Sigmoid colon (tissue), 7 donors: ENCODE measurements around the gene GPR25. TPM values are rescaled to one million over a fixed set of nuclear protein-coding genes. Genes with fewer than 3 reads are reported as not detected.

Experiments
- DNase-seq: peaks from one replicate; pipeline ENCODE4 v3.0.0-alpha.2; 2019
- H3K27ac ChIP-seq, 4 donors: fragments of 200-600 bp; sonication (generic); one replicate each; pipeline ENCODE4 v1.5.1; 2016 to 2019; ENCODE audit warnings: mild to moderate bottlenecking in 1 of 4
- H3K27me3 ChIP-seq, 3 donors: fragments of 200-600 bp; sonication (generic); one replicate each; pipeline ENCODE4 v1.5.1; 2019; ENCODE audit warnings: mild to moderate bottlenecking in 1 of 3
- H3K36me3 ChIP-seq, 4 donors: fragments of 200-600 bp; sonication (generic); one replicate each; pipeline ENCODE4 v1.5.1; 2016 to 2019
- H3K4me1 ChIP-seq, 4 donors: fragments of 200-600 bp; sonication (generic); one replicate each; pipeline ENCODE4 v1.5.1; 2017 to 2019
- H3K4me3 ChIP-seq, 4 donors: fragments of 200-600 bp; sonication (generic); one replicate each; pipeline ENCODE4 v1.5.1; 2017 to 2019; ENCODE audit warnings: mild to moderate bottlenecking in 2 of 4, moderate library complexity in 1 of 4
- H3K9me3 ChIP-seq, 4 donors: fragments of 200-600 bp in 3 of 4; sonication (generic) in 3 of 4; one replicate each; pipeline versions ENCODE4 v1.5.1 to v1.6.1; 2013 to 2019
- EP300 ChIP-seq, 4 donors: sonication (generic); formaldehyde crosslinking; IDR thresholded peaks; one replicate each; pipeline ENCODE4 v1.6.1; 2017; ENCODE audit warnings: antibody characterized with exemption in 4 of 4
- POLR2A ChIP-seq, 2 donors: fragments of 450-650 bp; IDR thresholded peaks; one replicate each; pipeline ENCODE4 v1.6.1; 2016; ENCODE audit warnings: antibody characterized with exemption in 2 of 2, mild to moderate bottlenecking in 2 of 2, moderate library complexity in 2 of 2
- POLR2AphosphoS5 ChIP-seq, 4 donors: sonication (generic); formaldehyde crosslinking; IDR thresholded peaks; one replicate each; pipeline ENCODE4 v1.6.1; 2017; ENCODE audit warnings: antibody characterized with exemption in 4 of 4
- WGBS, 2 donors: extraction: QIAGEN DNeasy Blood & Tissue Kit; methylation state at CpG; one replicate each; pipeline ENCODE4 v1.1.7; 2013; 5-methylcytosine and 5-hydroxymethylcytosine counted together
- intact Hi-C: fragments of 100-400 bp; cut with DNase I; formaldehyde crosslinking; loops from one replicate; pipeline ENCODE4 v1.15.1; 2023
- polyA plus RNA-seq, 3 donors: library from polyadenylated mRNA; stranded (reverse); fragments of 200-250 nt; gene quantifications; one replicate each; pipeline ENCODE4 v1.2.3, GENCODE V29; 2013
- total RNA-seq, 4 donors: library from RNA; depleted of rRNA; stranded (reverse); fragments of >200 nt; gene quantifications; one replicate each; pipeline ENCODE4 v1.1.0, GENCODE V29; 2016
- TF ChIP-seq, protein P1 (sequence below), 4 experiments: fragments of 450-650 bp in 3 of 4; fragments of 200-600 bp in 1 of 4; IDR thresholded peaks; one replicate each; pipeline ENCODE4 v1.5.1; 2016 to 2019; ENCODE audit warnings: antibody characterized with exemption in 4 of 4, mild to moderate bottlenecking in 3 of 4, moderate library complexity in 2 of 4
- donor health status: healthy with polysubstance abuse.
- donor health status: Bipolar disorder and iron deficiency.
- donor health status: healthy.

The GPR25 gene
- total and polyA plus RNA-seq, 7 donors: 1.0 TPM; not detected in 6

DNA sequence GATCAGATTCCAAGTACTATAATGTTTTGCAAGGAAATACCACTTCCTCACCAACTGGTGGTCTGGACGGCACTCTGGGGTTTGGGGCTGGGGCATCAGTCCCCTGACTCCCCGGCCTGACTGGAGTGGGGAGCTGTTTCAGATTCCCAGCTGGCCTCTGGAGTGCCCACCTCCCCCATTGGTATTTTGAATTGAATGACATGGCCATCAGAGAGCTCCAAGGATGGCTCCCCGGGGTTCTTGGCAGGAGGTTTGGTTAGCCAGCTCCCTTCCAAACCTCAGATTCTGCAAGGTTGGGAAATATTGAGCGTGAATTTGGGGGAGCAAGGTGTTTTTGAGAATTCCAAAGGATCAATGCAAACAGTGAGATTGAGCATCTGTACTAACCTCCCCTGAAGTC, 19.8 kb downstream of the GPR25 start:
- Histone ChIP-seq H3K4me3 (no peak overlapping the region), H3K4me1 (peaks cover 0 to 14% (median 12%) of the 10 kb centered on the region in 4 donors), H3K27ac (no peak overlapping the region), H3K27me3 (peaks cover 6 to 41% (median 25%) of the 10 kb centered on the region in 3 donors), H3K9me3 (no peaks in the 10 kb centered on the region), H3K36me3 (no peaks in the 10 kb centered on the region)
- 65 to 91% methylated on average over 4 of the region's 4 CpGs for WGBS, 2 donors
- intact Hi-C loops: no loop called here
- no peak for TF ChIP-seq EP300 (IDR thresholded peaks at IDR 0.05)
- TF ChIP-seq, protein P1, sequence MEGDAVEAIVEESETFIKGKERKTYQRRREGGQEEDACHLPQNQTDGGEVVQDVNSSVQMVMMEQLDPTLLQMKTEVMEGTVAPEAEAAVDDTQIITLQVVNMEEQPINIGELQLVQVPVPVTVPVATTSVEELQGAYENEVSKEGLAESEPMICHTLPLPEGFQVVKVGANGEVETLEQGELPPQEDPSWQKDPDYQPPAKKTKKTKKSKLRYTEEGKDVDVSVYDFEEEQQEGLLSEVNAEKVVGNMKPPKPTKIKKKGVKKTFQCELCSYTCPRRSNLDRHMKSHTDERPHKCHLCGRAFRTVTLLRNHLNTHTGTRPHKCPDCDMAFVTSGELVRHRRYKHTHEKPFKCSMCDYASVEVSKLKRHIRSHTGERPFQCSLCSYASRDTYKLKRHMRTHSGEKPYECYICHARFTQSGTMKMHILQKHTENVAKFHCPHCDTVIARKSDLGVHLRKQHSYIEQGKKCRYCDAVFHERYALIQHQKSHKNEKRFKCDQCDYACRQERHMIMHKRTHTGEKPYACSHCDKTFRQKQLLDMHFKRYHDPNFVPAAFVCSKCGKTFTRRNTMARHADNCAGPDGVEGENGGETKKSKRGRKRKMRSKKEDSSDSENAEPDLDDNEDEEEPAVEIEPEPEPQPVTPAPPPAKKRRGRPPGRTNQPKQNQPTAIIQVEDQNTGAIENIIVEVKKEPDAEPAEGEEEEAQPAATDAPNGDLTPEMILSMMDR (IDR thresholded peaks at IDR 0.05): no peak
- no peak for TF ChIP-seq POLR2A (IDR thresholded peaks at IDR 0.05)
- no peak for TF ChIP-seq POLR2AphosphoS5 (IDR thresholded peaks at IDR 0.05)
- peak; percentile 45 for DNase-seq

GRCh38 chr1:200892958-200893357, 20.2 kb downstream of the GPR25 start:
- Histone ChIP-seq H3K27me3 (peaks cover 6 to 38% (median 25%) of the 10 kb centered on the region in 3 donors), H3K4me3 (no peak overlapping the region), H3K9me3 (no peaks in the 10 kb centered on the region), H3K36me3 (no peaks in the 10 kb centered on the region), H3K27ac (no peak overlapping the region), H3K4me1 (peaks cover 0 to 14% (median 12%) of the 10 kb centered on the region in 4 donors)
- no peak for DNase-seq
- TF ChIP-seq POLR2A (IDR thresholded peaks at IDR 0.05) (no peak), POLR2AphosphoS5 (IDR thresholded peaks at IDR 0.05) (no peak), EP300 (IDR thresholded peaks at IDR 0.05) (no peak)
- TF ChIP-seq, protein P1 (IDR thresholded peaks at IDR 0.05): no peak
- intact Hi-C loops: no loop called here

GRCh38 chr1:200893411-200893901, 20.7 kb downstream of the GPR25 start:
- intact Hi-C loops: no loop called here
- TF ChIP-seq, protein P1 (IDR thresholded peaks at IDR 0.05): no peak
- TF ChIP-seq POLR2A (IDR thresholded peaks at IDR 0.05) (no peak), POLR2AphosphoS5 (IDR thresholded peaks at IDR 0.05) (no peak), EP300 (IDR thresholded peaks at IDR 0.05) (no peak)
- DNase-seq: no peak
- Histone ChIP-seq H3K4me3 (no peak overlapping the region), H3K36me3 (no peaks in the 10 kb centered on the region), H3K9me3 (no peaks in the 10 kb centered on the region), H3K27me3 (peaks cover 6 to 33% (median 25%) of the 10 kb centered on the region in 3 donors), H3K4me1 (peaks cover 0 to 14% (median 12%) of the 10 kb centered on the region in 4 donors), H3K27ac (no peak overlapping the region)
- 21 to 70% methylated on average over 6 of the region's 6 CpGs for WGBS, 2 donors

DNA sequence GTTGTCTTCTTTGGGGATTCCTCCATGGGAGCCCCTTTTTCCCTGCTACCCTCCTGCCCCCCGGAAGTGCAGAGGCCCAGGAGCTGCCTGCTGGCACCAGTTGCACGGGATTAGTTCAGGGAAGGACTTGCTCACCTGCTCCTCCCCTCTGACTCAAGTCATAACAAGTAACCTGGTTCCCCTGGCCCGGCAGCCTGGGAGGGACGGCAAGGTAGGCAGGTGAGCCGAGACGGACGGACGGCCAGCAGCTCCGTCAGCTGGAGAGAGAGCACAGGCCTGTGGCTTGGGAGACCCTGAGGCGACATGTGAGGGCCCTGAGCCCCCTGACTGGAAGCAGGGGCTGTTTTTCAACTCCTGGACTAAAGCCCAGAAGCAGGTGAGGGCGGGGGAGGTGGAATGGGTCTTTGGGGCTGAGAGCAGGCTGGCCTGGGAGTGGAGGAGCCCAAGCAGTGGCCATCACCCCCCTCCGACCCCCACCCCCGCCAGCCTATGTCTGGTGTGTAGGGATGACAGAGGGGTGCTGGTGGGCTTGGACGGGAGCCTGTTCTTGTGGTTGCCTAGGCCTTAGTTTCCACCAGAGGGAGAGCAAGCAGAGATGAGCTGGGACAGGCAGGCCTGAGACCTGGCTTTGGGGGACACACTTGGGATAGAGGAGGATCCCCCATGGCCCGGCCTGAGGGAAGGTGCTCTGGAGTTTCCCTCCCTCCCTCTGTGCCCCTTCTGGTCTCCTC, 22.1 kb downstream of the GPR25 start, which contains the start of gene INAVA:
Gene INAVA (plus strand): TSS at position 189 of the 731 bp plus-strand sequence. CDS start 3,501 bp downstream, outside the sequence.
- H3K27ac ChIP-seq: peak within 1 kb of the TSS in 1 of 4 donors; percentile 20
- H3K9me3 ChIP-seq: no peaks in the 10 kb centered on the region
- H3K27me3 ChIP-seq: peaks cover 6 to 25% (median 25%) of the 10 kb centered on the region in 3 donors
- intact Hi-C loops: no loop called here
- WGBS, 2 donors: 18 to 71% methylated on average over 15 of the region's 15 CpGs
- H3K4me3 ChIP-seq: no peak within 1 kb of the TSS
- DNase-seq: no peak
- peaks cover 0 to 14% (median 12%) of the 10 kb centered on the region in 4 donors for H3K4me1 ChIP-seq
- TF ChIP-seq POLR2AphosphoS5 (IDR thresholded peaks at IDR 0.05) (peak in 1 of 4 donors; percentile 56), EP300 (IDR thresholded peaks at IDR 0.05) (no peak), POLR2A (IDR thresholded peaks at IDR 0.05) (peak in 1 of 2 donors; percentile 81)
- no peaks in the 10 kb centered on the region for H3K36me3 ChIP-seq

DNA sequence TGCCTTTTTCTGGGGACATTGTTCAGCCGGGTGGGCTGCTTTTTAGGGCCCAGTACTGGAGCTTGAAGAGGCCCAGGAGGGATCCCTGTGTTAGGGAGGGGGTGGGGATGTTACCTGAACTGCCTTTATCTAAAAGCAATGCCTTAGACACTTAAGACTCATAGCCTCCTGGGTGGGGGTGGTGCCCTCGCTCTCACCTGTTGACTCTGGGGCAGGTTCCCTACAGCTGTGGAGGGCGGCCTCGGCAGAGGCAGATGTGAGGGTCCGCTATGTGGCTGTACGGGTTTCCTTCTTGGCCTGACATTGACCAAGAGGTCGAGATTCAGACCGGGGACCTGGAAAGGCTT, 22.6 kb downstream of the GPR25 start:
- TF ChIP-seq, protein P1 (IDR thresholded peaks at IDR 0.05): no peak
- no peak for TF ChIP-seq EP300 (IDR thresholded peaks at IDR 0.05)
- no peak for TF ChIP-seq POLR2AphosphoS5 (IDR thresholded peaks at IDR 0.05)
- no peak for TF ChIP-seq POLR2A (IDR thresholded peaks at IDR 0.05)
- Histone ChIP-seq H3K4me3 (no peak overlapping the region), H3K9me3 (no peaks in the 10 kb centered on the region), H3K4me1 (peaks cover 0 to 14% (median 12%) of the 10 kb centered on the region in 4 donors), H3K27ac (peak overlapping the region in 1 of 4 donors; percentile 20), H3K27me3 (peaks cover 6 to 21% (median 19%) of the 10 kb centered on the region in 3 donors), H3K36me3 (no peaks in the 10 kb centered on the region)
- no peak for DNase-seq
- WGBS, 2 donors: 21 to 67% methylated on average over 8 of the region's 8 CpGs
- intact Hi-C loops: no loop called here
